ENCODE measurements around the gene CCDC86.

CCDC86 gene

DNA sequence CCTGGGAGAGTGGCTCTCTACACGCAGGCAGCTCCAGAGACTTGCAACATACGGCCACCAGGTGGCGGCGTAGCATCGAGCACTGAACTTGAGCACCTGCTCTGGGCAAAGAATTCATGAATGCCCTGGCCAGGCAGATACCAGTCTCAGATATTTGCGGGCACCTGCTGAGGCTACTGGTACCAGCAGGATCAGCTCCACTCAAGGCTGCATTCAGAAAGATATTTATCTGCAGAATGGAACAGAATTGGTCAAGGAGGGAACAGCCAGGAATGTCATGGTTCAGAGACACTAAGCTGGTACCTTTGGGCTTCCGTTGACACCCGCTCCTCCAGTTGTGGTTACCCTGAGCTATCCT lies 10.8 kb upstream of the CCDC86 start:
- DNase-seq (ENCODE audit: low spot score) = peak; percentile 86

DNA sequence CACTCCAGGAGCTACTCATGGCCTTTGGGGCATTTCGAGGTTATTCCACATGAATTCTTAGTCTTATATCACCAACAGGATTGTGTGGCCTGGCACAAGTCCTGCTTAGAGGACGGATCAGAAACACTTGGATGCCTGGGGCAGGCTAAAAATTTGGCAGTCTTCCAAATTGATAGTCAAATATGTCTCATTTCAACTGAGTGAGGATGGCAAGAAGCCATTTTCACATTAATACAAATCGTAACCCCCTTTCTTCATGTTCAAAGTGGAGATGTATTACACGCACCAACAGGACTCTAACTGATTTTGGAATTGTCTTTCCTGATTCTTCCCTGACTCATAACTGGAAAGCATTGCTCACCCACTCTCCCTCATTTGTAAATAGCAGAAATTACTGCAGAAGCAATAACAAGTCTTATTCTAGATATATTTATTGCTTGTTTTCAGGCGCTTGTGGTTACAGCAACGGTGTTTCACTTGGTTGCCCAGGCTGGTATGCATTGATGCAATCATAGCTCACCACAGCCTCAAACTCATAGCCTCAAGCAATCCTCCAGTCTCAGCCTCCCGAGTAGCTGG lies 10.3 kb upstream of the CCDC86 start:
- no peak for DNase-seq (ENCODE audit: low spot score)

DNA sequence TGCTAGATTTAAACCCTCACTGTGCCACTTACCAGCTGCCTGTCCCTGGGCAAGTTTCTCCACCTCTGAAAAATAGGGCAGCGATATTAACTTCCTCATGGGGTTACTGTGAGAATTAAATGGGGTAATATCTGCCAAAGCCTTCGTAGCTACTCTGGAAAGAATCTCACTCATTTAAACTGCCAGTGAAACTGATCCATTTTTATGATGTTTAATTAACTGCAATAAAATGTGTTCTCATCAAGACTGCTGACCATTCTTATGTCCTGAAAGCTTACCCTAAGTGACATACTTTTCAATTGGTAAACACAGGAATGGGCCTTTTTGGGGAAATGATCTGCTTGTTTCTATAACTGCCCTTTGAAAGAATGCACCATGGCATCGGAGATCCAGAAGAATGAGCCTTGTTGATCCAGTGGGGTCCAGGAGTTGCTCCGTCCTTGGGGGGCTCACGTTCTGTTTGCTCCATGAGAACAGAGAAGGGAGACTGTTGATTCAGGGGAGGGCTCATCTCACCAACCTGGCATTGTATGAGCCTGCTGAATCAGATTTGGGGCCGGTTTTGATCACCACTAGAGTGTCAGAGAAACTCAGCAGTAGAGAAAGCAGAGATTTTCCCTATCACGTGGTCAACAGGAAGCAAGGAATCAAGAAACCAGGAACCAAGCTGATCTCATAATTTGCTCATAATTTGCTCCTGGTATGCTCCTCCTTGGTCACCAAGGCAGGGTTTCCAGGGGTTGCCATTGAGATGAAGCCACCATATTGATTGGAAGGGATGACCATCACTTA lies 7.0 kb upstream of the CCDC86 start:
- DNase-seq (ENCODE audit: low spot score) = no peak

DNA sequence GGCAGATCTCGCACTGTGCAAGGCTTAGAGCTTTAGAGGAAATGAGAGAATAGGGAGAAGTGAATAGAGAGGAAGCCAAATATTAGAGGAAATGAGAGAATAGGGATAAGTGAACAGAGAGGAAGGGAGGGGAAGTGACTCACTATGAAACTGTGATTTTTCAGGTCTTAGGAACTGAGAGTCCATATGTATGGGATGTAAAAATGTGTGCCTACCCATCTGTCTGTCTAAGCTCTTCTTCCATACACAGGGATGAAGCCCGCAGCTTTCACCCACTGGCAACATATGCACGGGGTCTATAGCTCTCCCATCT lies 6.4 kb upstream of the CCDC86 start:
- no peak for DNase-seq (ENCODE audit: low spot score)

DNA sequence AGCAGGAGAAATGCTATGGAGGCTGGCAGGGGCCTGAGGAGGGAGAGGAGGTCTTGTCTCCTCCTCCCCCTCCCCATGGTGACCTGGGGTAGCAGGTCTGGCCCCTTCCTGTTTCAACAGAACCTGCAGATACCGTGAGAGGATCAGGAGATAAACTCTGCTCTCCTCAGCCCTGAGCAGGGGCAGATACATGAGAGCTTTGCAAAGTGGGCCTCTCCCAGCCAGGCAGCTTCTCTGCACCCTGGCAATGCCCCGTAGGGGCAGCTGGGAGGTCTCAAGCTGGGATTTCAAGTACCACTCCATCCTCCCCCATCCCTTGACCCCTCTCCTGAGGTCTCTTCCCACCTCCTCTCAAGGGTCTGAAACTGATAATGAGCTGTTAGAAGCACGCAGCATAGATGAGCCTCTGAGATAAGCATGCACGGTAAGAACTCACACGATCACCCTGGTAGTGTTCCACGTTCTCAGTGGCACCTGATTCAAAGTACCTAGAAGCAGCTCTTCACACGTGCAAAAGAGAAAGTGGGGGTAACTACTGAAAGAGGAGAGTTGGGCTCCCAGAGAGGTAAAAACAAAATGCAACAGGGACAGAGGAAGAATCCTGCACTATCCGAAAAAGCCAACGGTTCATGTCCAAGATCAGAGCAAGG lies 4.9 kb upstream of the CCDC86 start:
- no peak for DNase-seq (ENCODE audit: low spot score)

DNA sequence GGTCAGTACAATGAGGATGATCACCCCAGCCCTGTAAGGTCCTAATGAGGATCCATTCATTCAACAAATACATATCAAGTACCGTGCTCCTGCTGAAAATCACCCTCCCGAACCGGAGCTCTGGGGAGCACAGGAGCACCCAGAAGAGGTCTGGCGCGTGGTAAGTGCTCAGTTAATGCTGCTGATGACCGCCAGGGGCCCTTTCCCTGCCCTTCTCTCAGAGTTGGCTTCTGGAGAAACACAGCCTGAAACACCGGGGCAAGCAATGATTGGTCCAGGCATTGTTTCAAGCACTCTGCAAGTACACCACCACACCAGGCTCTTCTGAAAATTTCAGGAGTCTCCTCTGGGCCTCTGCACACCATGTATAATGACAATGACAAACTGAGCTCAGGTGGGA lies 3.8 kb upstream of the CCDC86 start:
- no peak for DNase-seq (ENCODE audit: low spot score)

DNA sequence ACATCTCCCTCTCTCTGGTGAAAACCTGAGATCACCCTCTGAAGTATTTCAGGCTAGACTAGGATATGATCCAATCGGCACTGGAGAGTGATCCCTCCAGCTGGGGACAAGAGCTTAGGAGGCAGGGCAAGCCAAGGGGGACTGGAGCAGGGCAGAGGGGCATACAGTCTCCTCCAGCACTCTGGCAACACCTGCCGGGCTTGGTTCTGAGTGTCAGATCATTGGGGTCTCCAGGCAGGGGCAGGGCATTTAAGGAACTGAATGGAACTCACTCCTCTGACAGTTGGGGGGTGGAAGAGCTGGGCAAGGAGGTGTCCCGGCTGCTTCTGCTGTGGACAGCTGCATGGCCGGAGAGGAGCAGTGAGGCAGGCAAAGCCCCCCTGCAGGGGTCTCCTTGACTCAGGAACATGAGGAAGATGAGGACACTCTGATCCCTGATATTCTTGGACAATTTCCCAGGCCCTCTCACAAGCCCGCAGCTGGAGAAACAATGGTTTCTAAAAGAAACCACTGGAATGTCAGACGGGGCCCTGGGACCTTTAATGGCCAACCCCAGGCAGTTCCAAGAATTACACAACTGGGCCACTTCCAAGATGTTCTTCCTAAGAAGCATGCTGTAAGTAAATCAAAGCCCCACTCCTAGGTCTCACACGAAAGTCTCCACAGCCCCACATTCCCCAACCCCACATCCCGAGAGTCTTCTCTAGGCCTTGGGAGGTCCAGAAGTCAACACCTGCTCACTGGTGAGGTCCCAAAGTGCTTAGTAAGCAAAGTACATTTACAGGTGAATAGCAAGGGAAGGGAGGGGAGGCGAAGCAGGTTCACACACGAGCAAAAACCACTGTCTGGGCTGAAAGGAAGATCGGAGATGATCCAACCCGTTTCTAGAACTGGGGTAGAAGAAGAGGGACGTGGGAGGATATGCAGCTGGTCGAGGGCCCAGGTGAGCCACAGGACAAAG lies 1.2 kb upstream of the CCDC86 start:
- no peak for DNase-seq (ENCODE audit: low spot score)

DNA sequence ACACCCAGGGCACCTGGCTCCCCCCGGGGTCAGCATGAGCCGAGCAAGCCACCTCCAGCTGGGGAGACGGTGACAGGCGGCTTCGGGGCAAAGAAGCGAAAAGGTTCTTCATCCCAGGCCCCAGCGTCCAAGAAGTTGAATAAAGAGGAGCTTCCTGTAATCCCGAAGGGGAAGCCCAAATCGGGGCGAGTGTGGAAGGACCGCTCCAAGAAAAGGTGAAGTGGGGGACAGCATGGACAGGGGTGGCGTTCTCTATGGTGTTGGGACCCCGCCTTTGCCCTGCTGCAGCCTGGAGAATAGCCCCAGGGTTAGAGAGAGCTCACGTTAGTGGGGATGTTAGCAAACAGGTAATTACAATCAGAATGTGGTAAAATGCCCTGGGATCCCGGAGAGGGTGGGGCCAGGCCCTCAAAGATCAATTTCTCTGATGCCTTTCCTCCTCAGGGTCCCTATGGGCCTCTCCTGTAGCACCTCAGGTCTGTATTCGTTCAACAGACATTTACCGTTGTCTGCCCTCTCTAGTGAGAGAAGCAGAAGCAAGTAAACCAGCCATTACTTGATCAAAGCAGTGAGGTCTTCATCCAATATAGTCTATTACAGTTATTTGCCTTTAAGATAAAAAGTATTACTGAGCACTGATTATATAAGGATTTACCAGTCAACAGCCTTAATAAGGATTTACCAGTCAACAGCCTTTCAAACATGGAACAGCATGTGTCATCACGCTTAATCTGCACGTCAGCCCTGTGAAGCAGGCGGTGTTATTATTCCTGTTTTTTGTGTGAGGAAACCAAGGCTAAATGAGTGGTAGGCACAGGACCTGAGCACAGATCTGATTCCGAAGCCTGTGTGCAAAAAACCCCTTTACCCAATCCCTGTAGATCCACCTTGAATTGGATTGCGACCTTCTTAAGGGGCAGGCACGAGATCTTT lies 1.0 kb downstream of the CCDC86 start:
- DNase-seq (ENCODE audit: low spot score) = peak; percentile 31

DNA sequence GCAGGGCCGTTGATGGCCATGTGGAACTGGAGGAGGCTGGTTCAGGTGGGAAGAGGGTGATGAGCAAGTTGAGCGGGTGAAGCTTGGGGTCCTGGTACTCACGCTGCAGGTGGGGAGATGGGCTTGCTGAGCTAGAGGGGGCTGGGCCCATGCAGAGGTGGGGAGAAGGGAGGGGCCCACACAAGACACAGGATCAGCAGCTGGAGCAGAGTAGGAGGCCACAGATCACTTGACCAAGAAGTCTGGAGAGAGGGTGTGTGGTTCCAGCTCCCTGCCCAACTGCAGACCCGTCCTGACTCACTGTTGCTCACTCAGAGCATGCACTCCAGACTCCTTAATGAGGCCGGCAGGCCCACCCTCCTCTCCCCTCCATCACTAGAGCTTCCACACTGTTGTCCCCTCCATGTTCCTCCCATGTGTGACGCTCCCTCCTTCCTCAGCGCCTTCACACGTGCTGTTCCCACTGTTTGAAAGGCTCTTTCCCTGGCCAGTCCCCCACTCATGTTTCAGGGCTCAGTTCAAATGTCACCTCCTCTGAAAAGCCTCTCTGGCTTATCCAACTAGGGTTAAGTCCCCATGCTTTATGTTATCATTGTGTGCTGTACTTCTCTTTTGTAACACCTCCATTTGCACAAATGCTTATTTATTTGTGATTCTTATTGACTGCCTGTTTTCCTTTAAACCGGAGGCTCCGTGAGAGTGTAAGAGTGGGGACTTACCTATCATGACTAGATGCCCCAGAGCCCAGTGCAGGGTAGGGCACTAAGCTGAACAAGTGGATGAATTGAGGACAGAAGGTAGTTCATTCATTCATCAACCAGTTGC lies 2.3 kb downstream of the CCDC86 start:
- no peak for DNase-seq (ENCODE audit: low spot score)

DNA sequence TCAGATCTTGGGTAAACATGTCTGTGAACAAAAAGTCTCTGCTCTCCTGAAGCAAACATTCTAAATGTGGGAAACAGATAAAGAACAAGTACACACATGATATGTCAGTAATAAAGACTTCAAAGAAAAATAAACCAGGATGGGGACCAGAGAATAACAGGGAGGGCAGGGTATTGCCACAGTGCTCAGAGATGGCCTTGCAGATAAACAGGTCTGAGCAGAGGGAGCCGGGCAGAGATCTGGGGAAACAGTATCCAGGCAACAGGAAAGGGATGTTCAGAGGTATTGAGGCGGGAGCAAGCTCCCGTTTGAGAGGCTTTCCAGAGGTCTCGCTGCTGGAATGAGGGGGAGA lies 2.9 kb downstream of the CCDC86 start:
- DNase-seq (ENCODE audit: low spot score) = no peak

DNA sequence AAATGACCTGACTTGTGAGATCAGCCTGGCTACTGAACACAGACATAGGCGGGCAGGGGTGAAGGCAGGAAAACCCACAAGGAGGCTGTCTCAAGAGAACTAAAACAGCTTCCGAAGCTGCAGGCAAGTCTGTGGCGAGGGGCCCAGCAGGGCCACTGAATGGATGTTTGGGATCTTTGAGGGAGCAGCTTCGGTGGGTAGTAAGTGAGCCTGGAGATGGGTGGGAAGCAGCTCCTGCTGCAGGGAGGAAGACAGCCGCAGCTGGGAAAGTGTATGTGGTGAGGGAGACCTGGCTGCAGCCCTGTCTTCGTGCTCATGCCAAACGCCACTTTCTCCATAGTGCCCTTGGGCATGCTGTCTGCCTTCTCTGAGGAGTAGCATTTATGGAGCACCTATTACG lies 3.4 kb downstream of the CCDC86 start:
- DNase-seq (ENCODE audit: low spot score) = no peak

DNA sequence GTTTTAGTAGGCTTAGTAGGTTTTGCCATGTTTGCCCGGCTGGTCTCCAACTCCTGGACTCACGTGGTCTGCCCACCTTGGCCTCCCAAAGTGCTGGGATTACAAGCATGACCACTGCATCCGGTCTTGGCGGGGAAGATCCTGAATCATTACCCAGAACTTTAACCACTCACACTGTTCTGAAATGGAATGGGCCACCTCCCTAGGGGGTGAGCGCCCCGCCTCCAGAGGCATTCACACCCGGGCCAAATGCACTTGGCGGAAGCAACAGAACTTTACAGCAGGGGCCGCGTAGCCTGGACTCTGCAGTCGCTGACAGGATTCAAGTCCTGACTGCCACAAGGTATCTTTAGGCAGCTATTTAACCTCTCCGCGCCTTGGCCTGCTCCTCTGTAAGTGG lies 5.4 kb downstream of the CCDC86 start:
- DNase-seq (ENCODE audit: low spot score) = no peak

DNA sequence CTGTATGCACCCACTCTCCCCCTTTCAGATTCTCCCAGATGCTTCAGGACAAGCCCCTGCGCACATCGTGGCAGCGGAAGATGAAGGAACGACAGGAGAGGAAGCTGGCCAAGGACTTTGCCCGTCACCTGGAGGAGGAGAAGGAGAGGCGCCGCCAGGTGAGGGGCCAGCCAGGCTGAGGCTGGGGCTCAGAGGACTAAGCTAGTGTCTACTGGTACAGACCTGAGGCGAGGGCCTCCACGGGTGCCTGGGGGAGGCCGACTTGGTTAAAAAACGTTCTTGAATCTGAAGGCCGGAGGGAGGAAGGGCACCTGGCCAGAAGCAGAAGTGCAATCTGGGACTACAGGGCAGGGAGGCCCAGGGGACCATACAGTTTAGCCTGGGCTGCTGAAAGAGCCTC lies 6.0 kb downstream of the CCDC86 start:
- DNase-seq (ENCODE audit: low spot score) = no peak

DNA sequence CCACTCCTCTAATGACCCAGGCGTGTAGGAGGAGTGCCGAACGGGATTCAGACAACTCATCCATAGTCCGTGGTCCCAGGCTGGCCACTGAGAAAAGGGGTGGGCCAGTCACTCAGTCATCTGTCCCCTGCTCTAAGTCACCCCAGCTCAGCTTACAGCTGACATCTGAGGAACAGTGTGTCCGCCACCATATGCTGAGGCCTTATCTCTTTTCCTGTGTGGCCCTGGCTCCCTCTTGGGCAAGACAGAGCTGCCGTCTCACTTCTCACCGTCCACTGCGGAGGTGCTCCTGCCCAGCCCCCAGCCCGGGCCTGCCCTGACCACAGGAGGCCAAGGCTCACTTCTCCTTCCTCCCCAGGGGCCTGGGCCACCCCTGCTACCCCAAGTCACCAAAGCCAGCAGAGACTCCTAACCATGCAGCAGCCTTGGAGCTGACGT lies 6.8 kb downstream of the CCDC86 start:
- no peak for DNase-seq (ENCODE audit: low spot score)

DNA sequence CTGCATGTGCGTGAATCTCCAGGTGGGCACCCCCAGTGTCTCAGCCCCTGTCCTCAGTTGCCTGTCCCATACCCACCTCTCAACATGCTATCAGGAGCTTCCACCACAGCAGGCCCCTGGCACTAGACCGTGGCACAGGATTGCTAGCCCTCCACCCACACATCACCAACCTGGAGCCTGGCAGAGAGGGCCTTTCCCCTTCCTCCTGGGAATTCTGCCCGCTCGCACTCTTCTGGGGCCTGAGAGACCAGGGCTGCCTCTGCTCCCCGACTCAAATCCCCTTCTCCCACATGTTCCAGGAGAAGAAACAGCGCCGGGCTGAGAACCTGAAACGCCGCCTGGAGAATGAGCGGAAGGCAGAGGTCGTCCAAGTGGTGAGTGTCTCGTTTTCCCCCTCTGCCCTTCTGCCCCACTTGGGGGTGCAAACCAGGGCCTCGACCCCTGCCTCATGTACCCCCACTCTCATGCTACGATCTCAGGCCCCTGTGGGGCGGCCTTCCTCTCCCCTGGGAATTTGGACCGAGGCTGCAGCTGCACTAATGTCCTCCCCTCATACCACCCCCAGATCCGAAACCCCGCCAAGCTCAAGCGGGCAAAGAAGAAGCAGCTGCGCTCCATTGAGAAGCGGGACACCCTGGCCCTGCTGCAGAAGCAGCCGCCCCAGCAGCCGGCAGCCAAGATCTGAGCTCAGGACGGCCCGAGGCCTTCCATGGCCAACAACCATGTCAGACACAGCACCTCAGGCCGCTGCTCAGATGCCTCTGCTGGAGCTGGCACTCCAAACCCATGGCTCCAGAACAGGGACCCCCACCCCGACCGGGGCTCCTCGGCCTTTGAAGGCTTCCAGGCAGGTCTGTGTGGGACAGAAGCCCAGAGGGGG lies 8.0 kb downstream of the CCDC86 start:
- DNase-seq (ENCODE audit: low spot score) = no peak

DNA sequence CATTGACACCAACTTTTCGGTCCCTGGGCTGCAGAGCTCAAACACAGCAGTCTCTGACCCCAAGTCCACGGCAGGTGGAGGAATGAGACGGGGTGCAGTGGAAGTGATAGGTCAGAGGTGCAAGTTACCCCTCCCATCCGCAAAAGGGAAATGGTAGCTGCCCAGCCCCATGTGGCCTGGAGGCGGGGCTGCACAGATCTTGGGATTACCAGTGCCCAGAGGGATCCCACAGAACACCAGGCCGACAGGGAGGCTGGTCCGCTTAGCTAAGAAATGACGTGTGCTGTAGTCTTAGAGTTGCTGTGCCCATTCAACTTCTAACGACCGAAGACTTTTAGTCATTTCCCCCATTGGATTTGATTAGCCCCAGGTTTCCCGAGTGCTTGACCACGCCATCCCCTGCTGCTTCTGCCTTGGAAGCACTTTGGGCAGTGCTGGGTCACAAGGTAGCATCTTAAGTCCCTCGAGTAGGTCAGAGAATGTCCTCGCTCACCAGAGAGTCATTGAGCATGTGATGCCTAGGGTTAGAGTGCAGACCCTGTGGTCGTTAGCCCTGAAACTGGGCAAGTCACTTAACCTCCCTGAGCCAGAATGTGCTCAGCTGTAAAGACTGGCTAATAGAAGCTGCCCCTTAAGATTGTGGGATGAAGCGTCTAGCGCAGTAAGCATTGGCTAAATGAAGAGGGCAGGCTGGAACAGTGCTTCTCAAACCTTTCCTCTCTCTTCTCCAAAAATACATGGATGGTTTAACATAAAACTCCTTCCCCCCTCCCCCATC lies 9.6 kb downstream of the CCDC86 start:
- no peak for DNase-seq (ENCODE audit: low spot score)

DNA sequence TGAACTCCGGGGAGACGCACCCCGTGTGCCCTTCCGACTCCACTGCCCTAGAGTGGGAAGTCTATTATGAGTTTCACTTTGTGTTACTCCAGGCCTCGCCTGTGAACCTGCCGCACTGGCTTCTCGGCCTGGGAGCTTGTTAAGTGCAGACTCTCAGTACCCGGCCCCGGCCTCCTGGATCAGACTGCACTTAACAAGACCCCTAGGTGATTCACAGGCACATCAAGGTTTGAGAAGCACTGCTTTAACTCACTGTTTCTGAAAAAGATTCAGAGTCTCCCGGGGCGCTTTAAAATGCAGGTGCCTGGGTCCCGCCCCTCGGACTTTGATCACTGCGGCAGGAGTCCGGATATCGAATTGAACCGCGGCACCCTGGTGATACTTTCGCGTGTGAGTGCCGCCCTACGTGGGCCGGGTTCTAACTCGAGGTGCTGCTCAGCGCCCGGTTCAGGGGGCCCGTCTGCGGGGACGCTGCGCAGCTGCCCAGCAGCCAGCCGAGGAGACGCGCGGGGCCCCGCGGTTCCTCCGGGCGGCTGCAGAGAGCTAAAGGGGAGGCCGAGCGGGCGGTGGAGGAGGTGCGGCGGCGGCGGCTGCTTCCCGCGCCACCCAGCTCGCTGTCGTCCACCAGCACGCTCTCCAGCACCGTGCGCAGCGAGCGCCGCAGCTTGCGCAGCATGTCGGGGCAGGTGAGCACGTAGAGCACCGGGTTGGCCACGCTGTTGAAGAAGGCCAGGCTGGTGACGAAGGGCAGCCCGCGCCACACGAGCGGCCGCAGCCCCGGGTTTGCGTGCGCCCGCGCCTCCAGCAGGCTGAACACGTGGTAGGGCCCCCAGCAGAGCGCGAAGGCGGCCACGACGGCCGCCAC lies 10.4 kb downstream of the CCDC86 start:
- DNase-seq (ENCODE audit: low spot score) = no peak
